Measurements from ENCODE around the gene RNF11. TPM values are rescaled to one million over a fixed set of nuclear protein-coding genes. Genes with fewer than 3 reads are reported as not detected.
A peak's percentile ranks its signal among the peaks of the same experiment; 100 is the strongest.

The RNF11 gene
- total RNA-seq, 1 donor = 199 TPM

DNA sequence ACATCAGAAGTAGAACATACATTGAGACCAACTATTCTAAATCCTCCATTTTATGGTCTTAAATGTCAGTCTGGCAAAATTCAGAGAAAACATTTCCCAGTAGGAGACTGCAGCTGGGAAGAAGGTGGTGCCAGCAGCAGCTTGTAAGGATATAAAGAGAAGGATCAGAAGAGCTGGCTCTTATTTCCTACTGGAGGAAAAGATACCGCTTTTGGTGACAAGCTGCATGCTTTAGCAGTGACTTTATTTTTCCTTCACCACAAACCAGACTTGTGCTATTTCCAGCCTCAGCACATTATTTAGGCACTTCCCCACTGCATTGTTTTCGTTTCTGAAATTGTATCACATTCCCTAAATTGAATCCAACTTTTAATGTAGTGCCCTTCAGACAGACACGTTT, 28.4 kb downstream of the RNF11 start:
- DNase-seq (ENCODE audit: insufficient read length, low spot score, missing footprints) = peak; percentile 90
- H3K27me3 ChIP-seq (ENCODE audit: insufficient read depth, low read length) = no peaks in the 10 kb centered on the region
- TF ChIP-seq, protein P1, sequence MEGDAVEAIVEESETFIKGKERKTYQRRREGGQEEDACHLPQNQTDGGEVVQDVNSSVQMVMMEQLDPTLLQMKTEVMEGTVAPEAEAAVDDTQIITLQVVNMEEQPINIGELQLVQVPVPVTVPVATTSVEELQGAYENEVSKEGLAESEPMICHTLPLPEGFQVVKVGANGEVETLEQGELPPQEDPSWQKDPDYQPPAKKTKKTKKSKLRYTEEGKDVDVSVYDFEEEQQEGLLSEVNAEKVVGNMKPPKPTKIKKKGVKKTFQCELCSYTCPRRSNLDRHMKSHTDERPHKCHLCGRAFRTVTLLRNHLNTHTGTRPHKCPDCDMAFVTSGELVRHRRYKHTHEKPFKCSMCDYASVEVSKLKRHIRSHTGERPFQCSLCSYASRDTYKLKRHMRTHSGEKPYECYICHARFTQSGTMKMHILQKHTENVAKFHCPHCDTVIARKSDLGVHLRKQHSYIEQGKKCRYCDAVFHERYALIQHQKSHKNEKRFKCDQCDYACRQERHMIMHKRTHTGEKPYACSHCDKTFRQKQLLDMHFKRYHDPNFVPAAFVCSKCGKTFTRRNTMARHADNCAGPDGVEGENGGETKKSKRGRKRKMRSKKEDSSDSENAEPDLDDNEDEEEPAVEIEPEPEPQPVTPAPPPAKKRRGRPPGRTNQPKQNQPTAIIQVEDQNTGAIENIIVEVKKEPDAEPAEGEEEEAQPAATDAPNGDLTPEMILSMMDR (IDR thresholded peaks at IDR 0.05; ENCODE audit: extremely low read depth, low read depth, low read length) = no peak
- peak overlapping the region; percentile 71 for H3K4me2 ChIP-seq (ENCODE audit: insufficient read depth, low read length)
- H2AFZ ChIP-seq (ENCODE audit: low read length) = no peak overlapping the region
- H3K36me3 ChIP-seq (ENCODE audit: insufficient read depth, low read length) = no peaks in the 10 kb centered on the region
- H3K79me2 ChIP-seq (ENCODE audit: insufficient read depth, low read length) = peaks cover 78% of the 10 kb centered on the region
- peak overlapping the region; percentile 80 for H3K27ac ChIP-seq (ENCODE audit: low read depth, low read length)
- no peaks in the 10 kb centered on the region for H3K9me3 ChIP-seq (ENCODE audit: low read depth, low read length)
- H3K4me3 ChIP-seq (ENCODE audit: insufficient read depth, low read length) = peak overlapping the region; percentile 43
- peaks cover 79% of the 10 kb centered on the region for H3K4me1 ChIP-seq (ENCODE audit: insufficient read depth, low read length)
- H4K20me1 ChIP-seq (ENCODE audit: insufficient read depth, low read length) = peaks cover 13% of the 10 kb centered on the region

DNA sequence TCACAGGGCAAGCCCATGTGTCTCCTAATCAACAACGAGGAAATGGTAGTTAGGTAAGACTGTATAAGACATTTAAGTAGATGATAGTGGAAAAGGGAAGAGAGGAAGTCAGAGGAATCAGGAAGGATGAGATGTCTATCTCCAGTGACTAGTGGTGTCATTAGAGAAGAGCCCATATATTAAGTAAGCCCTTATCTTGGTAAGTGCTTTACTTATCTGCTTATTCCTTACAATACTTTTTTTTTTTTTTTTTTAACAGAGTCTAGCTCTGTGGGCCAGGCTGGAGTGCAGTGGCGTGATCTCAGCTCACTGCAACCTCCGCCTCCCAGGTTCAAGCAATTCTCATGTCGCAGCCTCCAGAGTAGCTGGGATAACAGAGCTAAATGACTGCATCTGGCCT, 29.5 kb downstream of the RNF11 start:
- Histone ChIP-seq H2AFZ (ENCODE audit: low read length) (no peak overlapping the region), H3K27me3 (ENCODE audit: insufficient read depth, low read length) (no peaks in the 10 kb centered on the region), H3K4me2 (ENCODE audit: insufficient read depth, low read length) (no peak overlapping the region), H3K4me3 (ENCODE audit: insufficient read depth, low read length) (no peak overlapping the region), H3K79me2 (ENCODE audit: insufficient read depth, low read length) (peaks cover 78% of the 10 kb centered on the region), H3K9me3 (ENCODE audit: low read depth, low read length) (no peaks in the 10 kb centered on the region), H3K27ac (ENCODE audit: low read depth, low read length) (no peak overlapping the region), H3K4me1 (ENCODE audit: insufficient read depth, low read length) (peaks cover 80% of the 10 kb centered on the region), H4K20me1 (ENCODE audit: insufficient read depth, low read length) (peaks cover 4% of the 10 kb centered on the region), H3K36me3 (ENCODE audit: insufficient read depth, low read length) (no peaks in the 10 kb centered on the region)
- no peak for DNase-seq (ENCODE audit: insufficient read length, low spot score, missing footprints)
- TF ChIP-seq, protein P1 (IDR thresholded peaks at IDR 0.05; ENCODE audit: extremely low read depth, low read depth, low read length) = no peak

DNA sequence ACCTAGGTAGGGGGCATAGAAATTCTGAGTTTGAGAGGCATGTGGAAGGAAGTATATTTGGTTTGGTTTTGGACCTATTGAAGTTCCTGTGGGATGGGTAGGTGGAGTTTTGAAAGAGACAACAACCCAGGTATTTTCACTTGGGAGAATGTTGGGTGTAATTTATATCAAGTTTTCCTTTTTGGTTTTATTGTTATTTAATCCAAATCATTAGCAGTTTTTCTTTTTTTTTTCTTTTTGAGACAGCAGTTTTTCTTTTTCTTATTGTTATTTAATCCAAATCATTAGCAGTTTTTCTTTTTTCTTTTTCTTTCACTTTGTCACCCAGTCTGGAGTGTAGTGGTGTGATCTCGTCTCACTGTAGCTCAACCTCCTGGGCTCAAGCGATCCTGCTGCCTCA, 30.1 kb downstream of the RNF11 start:
- no peaks in the 10 kb centered on the region for H4K20me1 ChIP-seq (ENCODE audit: insufficient read depth, low read length)
- DNase-seq (ENCODE audit: insufficient read length, low spot score, missing footprints) = no peak
- no peak overlapping the region for H2AFZ ChIP-seq (ENCODE audit: low read length)
- H3K9me3 ChIP-seq (ENCODE audit: low read depth, low read length) = no peaks in the 10 kb centered on the region
- peaks cover 5% of the 10 kb centered on the region for H3K36me3 ChIP-seq (ENCODE audit: insufficient read depth, low read length)
- H3K4me2 ChIP-seq (ENCODE audit: insufficient read depth, low read length) = no peak overlapping the region
- TF ChIP-seq, protein P1 (IDR thresholded peaks at IDR 0.05; ENCODE audit: extremely low read depth, low read depth, low read length) = no peak
- H3K79me2 ChIP-seq (ENCODE audit: insufficient read depth, low read length) = peaks cover 80% of the 10 kb centered on the region
- peaks cover 80% of the 10 kb centered on the region for H3K4me1 ChIP-seq (ENCODE audit: insufficient read depth, low read length)
- no peak overlapping the region for H3K27ac ChIP-seq (ENCODE audit: low read depth, low read length)
- H3K27me3 ChIP-seq (ENCODE audit: insufficient read depth, low read length) = no peaks in the 10 kb centered on the region
- H3K4me3 ChIP-seq (ENCODE audit: insufficient read depth, low read length) = no peak overlapping the region

DNA sequence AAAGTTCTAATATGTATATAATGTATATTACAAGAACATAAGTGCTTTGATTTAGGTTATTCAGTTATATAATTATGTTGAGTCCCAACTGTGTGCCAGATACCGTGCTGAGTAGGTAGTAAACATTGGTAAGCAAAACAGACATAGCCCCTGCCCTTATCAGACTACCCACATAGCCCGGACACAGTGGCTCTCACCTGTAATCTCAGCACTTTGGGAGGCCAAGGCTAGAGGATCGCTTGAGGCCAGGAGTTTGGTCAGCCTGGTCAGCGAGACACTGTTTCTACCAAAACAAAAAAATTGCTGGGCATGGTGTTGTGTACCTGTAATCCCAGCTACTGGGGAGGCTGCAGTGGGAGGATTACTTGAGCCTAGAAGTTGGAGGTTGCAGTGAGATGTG, 30.7 kb downstream of the RNF11 start:
- H3K4me1 ChIP-seq (ENCODE audit: insufficient read depth, low read length) = peaks cover 79% of the 10 kb centered on the region
- H4K20me1 ChIP-seq (ENCODE audit: insufficient read depth, low read length) = no peaks in the 10 kb centered on the region
- H2AFZ ChIP-seq (ENCODE audit: low read length) = no peak overlapping the region
- no peaks in the 10 kb centered on the region for H3K9me3 ChIP-seq (ENCODE audit: low read depth, low read length)
- TF ChIP-seq, protein P1 (IDR thresholded peaks at IDR 0.05; ENCODE audit: extremely low read depth, low read depth, low read length) = no peak
- DNase-seq (ENCODE audit: insufficient read length, low spot score, missing footprints) = no peak
- no peak overlapping the region for H3K27ac ChIP-seq (ENCODE audit: low read depth, low read length)
- H3K36me3 ChIP-seq (ENCODE audit: insufficient read depth, low read length) = peaks cover 11% of the 10 kb centered on the region
- no peak overlapping the region for H3K4me2 ChIP-seq (ENCODE audit: insufficient read depth, low read length)
- H3K79me2 ChIP-seq (ENCODE audit: insufficient read depth, low read length) = peaks cover 80% of the 10 kb centered on the region
- H3K4me3 ChIP-seq (ENCODE audit: insufficient read depth, low read length) = no peak overlapping the region
- no peaks in the 10 kb centered on the region for H3K27me3 ChIP-seq (ENCODE audit: insufficient read depth, low read length)

All from osteoblast (primary cell).